Measurements from ENCODE around the gene FGD4. TPM values are rescaled to one million over a fixed set of nuclear protein-coding genes. Genes with fewer than 3 reads are reported as not detected.

Gene FGD4
- total RNA-seq, 6 donors from 2014 or later = 44.0 to 78.6 (median 55.5) TPM

- H3K27ac ChIP-seq = no peak overlapping the region
- ATAC-seq (ENCODE audit: low FRiP score in 2 of 2) (no peak), DNase-seq (no peak)
- no peaks in the 10 kb centered on the region for H3K9me3 ChIP-seq
- 90 to 91% methylated on average over 1 of the region's 1 CpG for whole genome bisulfite sequencing, 2 donors
- peaks cover 0 to 4% (median 2%) of the 10 kb centered on the region in 4 donors for H3K36me3 ChIP-seq
- no peak for TF ChIP-seq POLR2AphosphoS5 (IDR thresholded peaks at IDR 0.05)
- no peaks in the 10 kb centered on the region for H3K27me3 ChIP-seq
- peaks cover 0 to 3% (median 0%) of the 10 kb centered on the region in 4 donors for H3K4me1 ChIP-seq
- no peak overlapping the region for H3K4me3 ChIP-seq
Observed at GRCh38 chr12:32686340-32686739, 287.0 kb downstream of the FGD4 start.

- no peaks in the 10 kb centered on the region for H3K9me3 ChIP-seq
- ATAC-seq (ENCODE audit: low FRiP score in 2 of 2) = no peak
- H3K4me1 ChIP-seq = peaks cover 0 to 3% (median 0%) of the 10 kb centered on the region in 4 donors
- H3K36me3 ChIP-seq = peaks cover 0 to 4% (median 2%) of the 10 kb centered on the region in 4 donors
- DNase-seq = no peak
- TF ChIP-seq CTCF (IDR thresholded peaks at IDR 0.05) (no peak), POLR2A (IDR thresholded peaks at IDR 0.05) (no peak), EP300 (IDR thresholded peaks at IDR 0.05) (no peak), POLR2AphosphoS5 (IDR thresholded peaks at IDR 0.05) (no peak)
- H3K27me3 ChIP-seq = no peaks in the 10 kb centered on the region
- no peak overlapping the region for H3K27ac ChIP-seq
- no peak overlapping the region for H3K4me3 ChIP-seq
Observed at GRCh38 chr12:32688786-32689185, 289.4 kb downstream of the FGD4 start.

GRCh38 chr12:32690927-32691326 is 291.6 kb downstream of the FGD4 start:
- Histone ChIP-seq H3K4me1 (peaks cover 0 to 3% (median 0%) of the 10 kb centered on the region in 4 donors), H3K27ac (no peak overlapping the region), H3K36me3 (no peaks in the 10 kb centered on the region), H3K9me3 (no peaks in the 10 kb centered on the region), H3K4me3 (no peak overlapping the region), H3K27me3 (no peaks in the 10 kb centered on the region)
- ATAC-seq (ENCODE audit: low FRiP score in 2 of 2) = no peak
- 87 to 97% methylated on average over 8 of the region's 8 CpGs for WGBS, 2 donors
- DNase-seq = no peak
- TF ChIP-seq CTCF (IDR thresholded peaks at IDR 0.05) (no peak), EP300 (IDR thresholded peaks at IDR 0.05) (no peak), POLR2AphosphoS5 (IDR thresholded peaks at IDR 0.05) (no peak), POLR2A (IDR thresholded peaks at IDR 0.05) (no peak)

GRCh38 chr12:32692358-32692757 is 293.0 kb downstream of the FGD4 start:
- TF ChIP-seq EP300 (IDR thresholded peaks at IDR 0.05) = no peak
- no peak for TF ChIP-seq POLR2A (IDR thresholded peaks at IDR 0.05)
- TF ChIP-seq POLR2AphosphoS5 (IDR thresholded peaks at IDR 0.05) = no peak
- no peak for TF ChIP-seq CTCF (IDR thresholded peaks at IDR 0.05)
- 95 to 100% methylated on average over 1 of the region's 1 CpG for whole genome bisulfite sequencing, 2 donors
- ATAC-seq (ENCODE audit: low FRiP score in 2 of 2) (no peak), DNase-seq (no peak)
- Histone ChIP-seq H3K36me3 (no peaks in the 10 kb centered on the region), H3K27ac (no peak overlapping the region), H3K9me3 (no peaks in the 10 kb centered on the region), H3K4me1 (peaks cover 0 to 3% (median 0%) of the 10 kb centered on the region in 4 donors), H3K4me3 (no peak overlapping the region), H3K27me3 (no peaks in the 10 kb centered on the region)

GRCh38 chr12:32693036-32693435 is 293.7 kb downstream of the FGD4 start:
- Histone ChIP-seq H3K9me3 (no peaks in the 10 kb centered on the region), H3K4me3 (no peak overlapping the region), H3K27me3 (no peaks in the 10 kb centered on the region), H3K36me3 (no peaks in the 10 kb centered on the region), H3K27ac (no peak overlapping the region), H3K4me1 (peaks cover 0 to 7% (median 0%) of the 10 kb centered on the region in 4 donors)
- 84 to 88% methylated on average over 1 of the region's 1 CpG for WGBS, 2 donors
- no peak for ATAC-seq (ENCODE audit: low FRiP score in 2 of 2)
- no peak for DNase-seq
- TF ChIP-seq POLR2A (IDR thresholded peaks at IDR 0.05) (no peak), POLR2AphosphoS5 (IDR thresholded peaks at IDR 0.05) (no peak), EP300 (IDR thresholded peaks at IDR 0.05) (no peak), CTCF (IDR thresholded peaks at IDR 0.05) (no peak)

Small RNA genes lying within 50 kb of the gene (small RNA-seq; reads per million reads assigned to genes)
- gene RF00019 (0 reads per million in 4 donors), gene RNU6-494P (0 reads per million in 4 donors)
